ENCODE results near the gene PLCG2.
"Not testable (repeated sequence)": the region's sequence is repeated elsewhere in the genome, so short reads cannot be mapped to it uniquely, and the experiment has no call there.

The PLCG2 gene

GRCh38 chr16:81967358-81967757 lies 188.3 kb downstream of the PLCG2 start:
- no peak for TF ChIP-seq CTCF (IDR thresholded peaks at IDR 0.05; ENCODE audit: extremely low read depth, missing control alignments)
- no peak for DNase-seq (ENCODE audit: low spot score)

- no peak for DNase-seq (ENCODE audit: low spot score)
- no peak for TF ChIP-seq CTCF (IDR thresholded peaks at IDR 0.05; ENCODE audit: extremely low read depth, missing control alignments)
Observed at GRCh38 chr16:81971853-81972252, 192.8 kb downstream of the PLCG2 start.

GRCh38 chr16:81973737-81974136 lies 194.6 kb downstream of the PLCG2 start:
- no peak for DNase-seq (ENCODE audit: low spot score)
- TF ChIP-seq CTCF (IDR thresholded peaks at IDR 0.05; ENCODE audit: extremely low read depth, missing control alignments): no peak

GRCh38 chr16:81975637-81976036 lies 196.5 kb downstream of the PLCG2 start:
- no peak for DNase-seq (ENCODE audit: low spot score)
- no peak for TF ChIP-seq CTCF (IDR thresholded peaks at IDR 0.05; ENCODE audit: extremely low read depth, missing control alignments)

GRCh38 chr16:81977335-81977942 lies 198.3 kb downstream of the PLCG2 start:
- DNase-seq (ENCODE audit: low spot score): not testable (repeated sequence)

- no peak for TF ChIP-seq CTCF (IDR thresholded peaks at IDR 0.05; ENCODE audit: extremely low read depth, missing control alignments)
- no peak for DNase-seq (ENCODE audit: low spot score)
Observed at GRCh38 chr16:81987121-81987520, 208.0 kb downstream of the PLCG2 start.

- no peak for DNase-seq (ENCODE audit: low spot score)
- TF ChIP-seq CTCF (IDR thresholded peaks at IDR 0.05; ENCODE audit: extremely low read depth, missing control alignments): no peak
Observed at GRCh38 chr16:81987706-81988105, 208.6 kb downstream of the PLCG2 start.

GRCh38 chr16:81992859-81993258 lies 213.8 kb downstream of the PLCG2 start:
- no peak for DNase-seq (ENCODE audit: low spot score)
- no peak for TF ChIP-seq CTCF (IDR thresholded peaks at IDR 0.05; ENCODE audit: extremely low read depth, missing control alignments)
